Measurements from ENCODE around the gene CHAMP1.

The CHAMP1 gene, protein sequence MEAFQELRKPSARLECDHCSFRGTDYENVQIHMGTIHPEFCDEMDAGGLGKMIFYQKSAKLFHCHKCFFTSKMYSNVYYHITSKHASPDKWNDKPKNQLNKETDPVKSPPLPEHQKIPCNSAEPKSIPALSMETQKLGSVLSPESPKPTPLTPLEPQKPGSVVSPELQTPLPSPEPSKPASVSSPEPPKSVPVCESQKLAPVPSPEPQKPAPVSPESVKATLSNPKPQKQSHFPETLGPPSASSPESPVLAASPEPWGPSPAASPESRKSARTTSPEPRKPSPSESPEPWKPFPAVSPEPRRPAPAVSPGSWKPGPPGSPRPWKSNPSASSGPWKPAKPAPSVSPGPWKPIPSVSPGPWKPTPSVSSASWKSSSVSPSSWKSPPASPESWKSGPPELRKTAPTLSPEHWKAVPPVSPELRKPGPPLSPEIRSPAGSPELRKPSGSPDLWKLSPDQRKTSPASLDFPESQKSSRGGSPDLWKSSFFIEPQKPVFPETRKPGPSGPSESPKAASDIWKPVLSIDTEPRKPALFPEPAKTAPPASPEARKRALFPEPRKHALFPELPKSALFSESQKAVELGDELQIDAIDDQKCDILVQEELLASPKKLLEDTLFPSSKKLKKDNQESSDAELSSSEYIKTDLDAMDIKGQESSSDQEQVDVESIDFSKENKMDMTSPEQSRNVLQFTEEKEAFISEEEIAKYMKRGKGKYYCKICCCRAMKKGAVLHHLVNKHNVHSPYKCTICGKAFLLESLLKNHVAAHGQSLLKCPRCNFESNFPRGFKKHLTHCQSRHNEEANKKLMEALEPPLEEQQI
- long read RNA-seq, donor 1, full-length matches to known transcripts: 18 of 18 reads
- long read RNA-seq, donor 1, partial matches to known transcripts: 0 of 18 reads
- long read RNA-seq, donor 1, other reads (novel, unspliced or antisense): 0 of 18 reads
- long read RNA-seq, donor 2, full-length matches to known transcripts: 20 of 20 reads
- long read RNA-seq, donor 2, partial matches to known transcripts: 0 of 20 reads
- long read RNA-seq, donor 2, other reads (novel, unspliced or antisense): 0 of 20 reads
- long read RNA-seq, donor 3, full-length matches to known transcripts: 25 of 25 reads
- long read RNA-seq, donor 3, partial matches to known transcripts: 0 of 25 reads
- long read RNA-seq, donor 3, other reads (novel, unspliced or antisense): 0 of 25 reads
- long read RNA-seq, donor 4, full-length matches to known transcripts: 40 of 40 reads
- long read RNA-seq, donor 4, partial matches to known transcripts: 0 of 40 reads
- long read RNA-seq, donor 4, other reads (novel, unspliced or antisense): 0 of 40 reads
- long read RNA-seq, donor 5, full-length matches to known transcripts: 36 of 36 reads
- long read RNA-seq, donor 5, partial matches to known transcripts: 0 of 36 reads
- long read RNA-seq, donor 5, other reads (novel, unspliced or antisense): 0 of 36 reads
- long read RNA-seq, donor 6, full-length matches to known transcripts: 31 of 31 reads
- long read RNA-seq, donor 6, partial matches to known transcripts: 0 of 31 reads
- long read RNA-seq, donor 6, other reads (novel, unspliced or antisense): 0 of 31 reads
- long read RNA-seq, donor 7: 0 reads
- long read RNA-seq, donor 8, full-length matches to known transcripts: 31 of 31 reads
- long read RNA-seq, donor 8, partial matches to known transcripts: 0 of 31 reads
- long read RNA-seq, donor 8, other reads (novel, unspliced or antisense): 0 of 31 reads

DNA sequence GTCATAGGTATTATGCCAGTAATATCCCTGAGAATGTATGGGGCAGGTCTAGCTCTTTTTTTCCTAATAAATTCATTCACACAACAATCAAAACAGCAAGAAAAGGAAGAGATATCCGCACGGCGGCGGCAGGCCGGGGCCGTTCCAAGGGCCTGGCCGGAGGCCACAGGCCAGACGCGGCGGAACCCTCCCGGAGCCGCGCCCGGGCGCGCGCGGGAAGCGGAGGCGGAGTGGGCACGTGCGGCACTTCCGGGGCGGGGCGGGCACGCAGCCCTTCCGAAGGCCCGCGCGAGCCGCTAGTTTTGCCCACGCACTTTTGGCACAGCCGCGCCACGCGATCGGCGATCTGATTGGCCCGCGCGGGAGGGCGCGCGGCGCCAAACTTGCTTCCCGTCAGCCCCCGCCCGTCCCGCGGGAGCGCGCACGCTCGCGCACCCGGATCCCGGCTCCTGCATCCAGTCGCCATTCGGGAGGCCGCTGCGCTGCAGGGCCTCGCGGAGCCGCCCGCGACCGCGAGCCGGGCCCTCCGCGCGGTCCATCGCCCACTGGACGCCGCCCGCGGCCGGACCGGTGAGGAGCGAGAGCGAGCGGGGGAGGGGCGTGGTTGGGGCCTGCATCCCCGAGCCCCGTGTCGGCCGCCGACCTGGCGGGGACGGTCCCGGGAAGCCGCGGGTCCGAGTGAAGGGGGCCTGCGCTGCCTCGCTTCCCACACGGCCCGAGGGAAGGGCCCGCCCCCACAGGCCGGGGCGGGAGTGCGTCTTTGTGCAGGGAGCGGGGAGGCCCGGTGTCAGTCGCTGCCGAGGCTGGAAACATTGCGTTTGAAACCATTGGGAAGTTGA is at the start of gene CHAMP1:
Gene CHAMP1, plus strand, starts transcription at position 430 of the 839 bp plus-strand sequence. CDS start 9,340 bp downstream, outside the sequence.
- peak; percentile 97 for DNase-seq

DNA sequence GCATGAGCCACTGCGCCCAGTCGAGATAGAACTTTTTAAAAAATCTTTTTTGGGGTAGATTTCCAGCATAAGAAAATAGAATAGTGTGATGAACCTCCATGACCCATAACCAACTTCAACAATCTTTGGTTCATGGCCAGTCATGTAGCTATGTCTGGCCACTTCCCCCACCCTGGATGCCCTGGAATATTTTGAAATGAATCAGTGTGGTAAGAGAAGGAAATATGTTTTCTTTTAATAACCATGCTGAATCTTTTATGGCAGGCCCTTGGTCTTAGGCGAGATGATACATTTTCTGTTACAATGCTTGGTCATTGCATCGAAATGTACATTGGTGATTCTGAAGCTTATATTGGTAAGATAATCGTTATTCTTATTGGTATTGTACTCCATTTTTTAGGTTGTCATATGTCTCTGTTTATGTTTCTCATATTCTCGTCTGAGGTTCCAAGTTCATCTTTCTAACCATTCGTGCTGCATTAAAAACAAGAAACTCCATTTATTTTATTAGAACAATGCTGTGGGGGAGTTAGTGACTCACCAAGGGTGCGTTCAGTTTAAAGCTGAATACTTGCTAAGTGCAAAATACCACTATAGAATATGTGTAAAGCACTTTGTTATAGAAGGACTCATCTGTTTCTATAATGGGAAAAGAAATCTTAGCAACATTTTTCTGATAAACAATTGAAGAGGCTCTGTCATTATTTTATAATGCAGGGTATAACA is 49.3 kb upstream of the CHAMP1 start:
- no peak for DNase-seq

DNA sequence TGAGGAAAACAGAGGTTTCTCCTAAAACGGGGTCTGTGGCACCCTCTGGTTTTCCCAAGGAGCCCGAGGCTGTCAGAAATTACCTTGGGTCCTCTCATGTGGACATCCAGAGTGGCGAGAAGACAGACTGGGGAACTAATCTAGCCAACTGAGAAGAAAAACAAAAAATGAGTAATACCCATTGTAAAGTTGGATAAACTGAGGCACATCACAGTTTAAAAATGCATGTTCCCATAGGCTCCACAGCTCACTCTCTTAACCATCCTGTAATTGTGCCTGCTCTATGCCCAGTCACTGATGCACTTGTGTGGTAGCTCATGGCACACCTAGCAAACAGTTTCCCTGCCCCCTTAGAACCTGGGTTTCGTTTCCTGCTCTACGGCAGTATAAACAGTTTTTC is 48.1 kb upstream of the CHAMP1 start:
- DNase-seq: no peak

DNA sequence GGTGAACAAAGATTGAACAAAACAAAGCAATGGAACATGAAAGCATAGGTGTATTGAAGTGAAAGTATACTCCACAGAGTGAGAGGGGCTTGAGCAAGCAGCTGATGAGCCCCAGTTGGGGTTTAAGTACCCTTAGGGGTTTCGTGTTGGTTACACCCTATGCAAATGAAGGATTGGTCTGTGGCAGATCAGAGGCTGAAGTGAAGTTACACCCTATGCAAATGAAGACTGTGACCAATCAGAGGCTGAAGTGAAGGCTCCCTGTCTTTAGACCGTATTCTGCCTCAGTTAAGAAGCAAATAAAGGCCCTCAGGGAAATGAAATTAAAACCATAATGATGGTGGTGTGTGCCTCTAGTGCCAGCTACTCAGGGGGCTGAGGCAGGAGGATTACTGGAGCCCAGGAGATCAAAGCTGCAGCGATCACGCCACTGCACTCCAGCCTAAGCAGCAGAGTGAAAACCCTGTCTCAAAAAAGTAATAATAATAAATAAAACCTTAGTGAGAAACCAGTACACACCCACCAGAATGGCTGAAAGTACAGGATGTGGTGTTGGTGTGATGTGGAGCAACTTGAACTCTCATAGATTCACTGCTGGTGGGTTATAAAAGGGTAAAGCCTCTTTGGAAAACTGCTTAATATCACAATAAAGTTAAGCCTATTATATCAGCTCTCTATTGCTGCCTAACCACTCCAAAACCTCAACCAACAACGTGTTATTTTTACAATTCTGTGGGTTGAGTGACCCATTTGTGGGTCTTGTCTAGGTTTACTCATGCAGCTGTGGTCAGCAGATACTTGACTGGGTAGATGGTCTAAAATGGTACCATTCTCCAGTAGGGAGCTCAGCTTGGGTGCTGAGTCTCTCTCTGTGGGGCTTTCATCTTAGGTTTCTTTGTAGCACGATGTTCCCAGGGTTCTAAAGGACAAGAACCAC is 45.7 kb upstream of the CHAMP1 start:
- no peak for DNase-seq

DNA sequence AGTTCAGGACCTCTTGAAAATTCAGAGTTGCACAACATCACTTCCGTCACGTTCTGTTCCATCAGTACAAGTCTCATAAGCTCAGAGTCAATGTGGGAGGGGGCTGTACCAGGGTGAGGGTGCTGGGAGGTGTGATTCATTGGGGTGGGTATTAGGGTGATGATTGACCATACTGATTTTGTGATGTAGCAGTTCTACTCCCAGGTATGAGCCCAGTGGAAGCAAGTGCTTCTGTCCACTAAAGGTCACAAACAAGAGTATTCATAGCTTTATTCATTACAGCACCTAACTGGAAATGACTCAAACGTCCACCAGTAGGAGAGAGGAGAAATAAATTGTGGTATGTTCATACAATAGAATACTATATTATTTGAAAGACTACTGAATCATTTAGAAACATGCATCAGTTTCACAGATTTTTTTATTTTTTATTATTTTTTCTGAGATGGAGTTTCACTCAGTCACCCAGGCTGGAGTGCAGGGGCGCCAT is 45.0 kb upstream of the CHAMP1 start:
- DNase-seq: no peak

DNA sequence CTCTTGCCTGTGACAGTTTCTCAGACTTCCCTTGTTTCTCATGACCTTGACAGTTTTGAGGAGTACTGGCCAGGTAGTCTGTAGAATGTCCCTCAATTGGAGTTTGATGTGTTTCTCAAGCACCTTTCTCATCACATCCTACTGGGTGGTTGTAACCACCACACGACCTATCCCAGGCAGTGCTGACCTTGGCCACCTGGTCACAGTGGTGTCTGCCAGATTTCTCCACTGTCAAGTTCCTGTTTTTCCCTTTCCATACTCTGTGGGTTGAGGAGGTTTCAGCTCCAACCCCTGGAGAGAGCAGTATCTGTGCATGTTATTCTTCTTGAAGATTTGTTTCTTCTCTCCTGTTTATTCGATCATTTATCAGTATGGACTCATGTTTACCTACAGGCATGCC is 41.3 kb upstream of the CHAMP1 start:
- no peak for DNase-seq

DNA sequence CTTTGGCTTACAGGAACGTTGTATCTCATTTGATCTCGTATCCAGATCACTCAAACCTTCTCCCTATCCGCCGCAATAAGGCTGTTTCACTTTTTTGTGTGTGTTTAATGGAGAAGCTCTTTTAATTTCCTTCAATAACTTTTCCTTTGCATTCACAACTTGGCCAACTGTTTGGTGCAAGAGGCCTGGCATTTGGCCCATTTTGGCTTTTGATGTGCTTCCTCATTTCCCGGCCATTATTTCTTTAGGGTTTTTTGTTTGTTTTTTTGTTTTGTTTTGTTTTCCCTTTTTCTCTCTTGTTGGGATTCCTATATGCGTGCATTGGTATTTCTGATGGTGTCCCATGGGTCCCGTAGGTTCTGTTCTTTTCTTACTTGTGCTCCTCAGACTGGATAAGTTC is 39.0 kb upstream of the CHAMP1 start:
- no peak for DNase-seq

DNA sequence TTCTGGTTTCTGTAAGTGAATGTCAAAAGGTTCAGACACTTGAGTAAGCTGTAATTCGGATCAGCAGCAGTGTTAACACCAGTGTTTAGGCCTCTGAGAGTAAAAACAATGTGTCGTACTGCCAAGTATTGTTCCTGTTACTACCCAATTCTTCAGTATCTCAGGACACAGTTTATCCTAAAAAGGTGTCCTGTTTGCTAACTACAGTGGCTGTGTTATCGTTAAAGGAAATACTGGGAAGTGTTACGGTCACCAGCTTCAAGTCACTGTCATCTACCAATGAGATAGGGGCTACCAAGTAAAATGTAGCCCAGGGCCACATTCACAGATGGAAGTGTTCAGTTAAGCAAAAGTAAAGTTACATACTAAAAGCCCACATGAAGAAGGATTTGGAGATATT is 35.2 kb upstream of the CHAMP1 start:
- DNase-seq: no peak

DNA sequence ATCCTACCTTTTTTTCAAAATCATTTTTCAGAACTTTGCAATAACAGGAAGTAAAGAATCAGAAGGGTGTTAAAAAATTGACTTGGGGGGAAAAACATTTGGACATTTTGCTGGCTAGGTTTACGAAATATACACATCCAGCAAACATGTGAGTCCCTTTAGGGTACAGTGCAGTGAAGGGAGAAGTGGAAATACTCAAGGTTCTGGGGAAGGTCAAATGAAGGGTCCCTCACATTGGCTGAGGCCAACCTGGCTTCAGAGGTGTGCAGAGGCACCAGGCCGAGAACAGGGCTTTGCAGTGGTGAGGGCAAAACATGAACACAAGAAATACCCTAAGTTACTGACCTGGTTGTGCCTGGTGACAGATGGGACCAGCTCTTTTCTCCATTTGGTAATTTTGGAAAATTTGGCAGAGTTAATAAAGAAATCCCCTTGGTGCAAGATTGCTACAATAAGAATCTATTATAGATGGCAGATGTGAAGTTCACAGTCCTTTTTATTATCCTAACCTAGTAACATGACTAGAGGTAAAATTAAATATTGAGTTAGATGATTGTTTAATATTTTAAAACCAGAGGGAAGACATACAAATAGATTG is 34.4 kb upstream of the CHAMP1 start:
- DNase-seq: no peak

DNA sequence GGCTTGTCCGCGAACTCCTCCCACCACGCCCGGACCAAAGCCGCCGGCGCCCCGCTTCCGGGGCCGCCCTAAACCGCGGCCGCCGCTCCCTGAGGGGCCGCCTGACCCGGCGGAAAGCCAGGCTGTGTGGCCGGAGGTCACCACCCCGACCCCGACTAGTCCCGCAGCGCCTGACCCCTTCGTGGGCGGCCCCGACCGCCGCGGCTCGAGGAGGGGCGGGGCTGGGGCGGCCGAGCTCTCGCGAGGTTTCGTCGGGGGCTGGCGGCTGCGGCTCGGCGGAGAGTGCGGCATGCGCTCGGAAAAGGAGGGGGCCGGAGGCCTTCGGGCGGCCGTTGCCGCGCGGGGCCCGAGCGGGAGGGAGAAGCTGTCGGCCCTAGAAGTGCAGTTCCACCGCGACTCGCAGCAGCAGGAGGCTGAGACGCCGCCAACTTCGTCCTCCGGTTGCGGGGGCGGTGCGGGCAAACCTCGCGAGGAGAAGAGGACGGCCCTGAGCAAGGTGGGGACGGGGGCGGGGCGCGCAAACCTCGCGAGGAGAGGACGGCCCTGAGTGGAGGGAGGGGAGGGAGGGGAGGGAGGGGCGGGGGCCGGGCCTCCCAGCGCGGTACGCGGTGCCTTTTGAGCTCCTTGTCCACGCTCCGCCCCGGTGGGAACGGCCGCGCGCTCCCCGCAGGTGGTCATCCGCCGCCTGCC is 32.8 kb upstream of the CHAMP1 start, which contains the start of gene UPF3A:
Gene UPF3A, plus strand, starts transcription at position 251 of the 690 bp plus-strand sequence. Its CDS starts 39 bp downstream, at position 290.
- DNase-seq: peak; percentile 100

DNA sequence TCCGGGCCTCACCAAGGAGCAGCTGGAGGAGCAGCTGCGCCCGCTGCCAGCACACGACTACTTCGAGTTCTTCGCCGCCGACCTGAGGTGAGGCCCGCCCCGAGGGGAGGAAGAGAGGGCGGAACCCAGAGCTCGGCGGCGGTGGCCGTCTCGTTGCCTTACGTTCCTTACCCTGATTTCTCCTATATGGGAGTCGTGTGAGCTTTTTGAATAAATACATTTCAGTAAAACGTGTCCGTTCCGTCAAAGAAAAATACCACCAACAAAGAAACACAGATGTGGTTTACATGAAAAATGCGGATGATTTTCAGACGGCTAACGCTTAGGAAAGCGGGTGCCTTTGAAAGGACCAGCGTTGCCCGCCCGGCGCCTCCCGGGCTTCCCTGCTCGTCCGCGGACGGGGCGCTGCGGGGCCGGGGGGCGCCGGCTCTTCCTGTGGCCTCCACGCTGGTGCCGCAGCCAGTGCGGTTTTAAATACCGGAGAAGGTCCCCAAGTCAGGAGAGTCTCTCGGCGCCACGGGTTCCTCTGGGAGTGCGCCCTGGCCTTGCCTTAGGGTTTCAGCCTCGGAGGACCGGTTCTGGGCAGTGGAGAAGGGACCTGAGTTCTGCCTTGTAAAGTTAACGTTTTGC is 32.1 kb upstream of the CHAMP1 start:
- peak; percentile 96 for DNase-seq

DNA sequence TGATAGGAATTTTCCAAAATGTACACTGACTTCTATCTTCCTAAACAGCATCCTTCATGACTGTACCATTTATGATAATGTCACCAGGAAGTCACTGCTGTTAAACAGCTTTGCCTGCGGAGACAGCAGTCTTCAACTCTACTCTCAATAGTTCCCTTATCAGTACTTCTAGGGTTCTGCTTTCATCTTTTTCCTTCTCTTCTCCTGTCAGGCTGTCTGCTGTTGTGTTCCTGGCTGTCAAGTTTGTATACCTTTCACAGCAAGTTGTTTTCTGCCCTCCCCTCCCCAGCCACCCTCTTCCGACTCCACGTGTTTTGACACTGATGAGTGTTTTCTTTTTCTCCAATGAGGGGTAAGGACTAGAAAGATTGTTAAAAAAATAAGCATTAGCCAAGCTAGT is 30.7 kb upstream of the CHAMP1 start:
- no peak for DNase-seq

DNA sequence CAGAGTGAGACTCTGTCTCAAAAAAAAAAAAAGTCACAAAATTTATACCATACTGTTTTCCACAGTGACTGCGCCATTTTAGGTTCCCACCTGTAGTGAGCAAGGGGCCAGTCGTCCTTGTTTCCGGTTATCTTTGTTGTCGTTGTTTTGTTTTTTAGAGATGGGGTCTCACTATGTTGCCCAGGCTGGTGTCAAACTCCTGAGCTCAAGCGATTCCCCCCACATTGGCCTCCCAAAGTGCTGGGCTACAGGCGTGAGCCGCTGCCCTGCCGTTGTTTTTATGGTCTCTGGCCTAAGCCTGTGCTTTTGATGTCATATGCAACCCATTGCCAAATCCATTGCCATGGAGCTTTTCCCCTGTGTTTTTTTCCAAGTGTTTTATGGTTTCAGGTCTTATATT is 29.6 kb upstream of the CHAMP1 start:
- no peak for DNase-seq

DNA sequence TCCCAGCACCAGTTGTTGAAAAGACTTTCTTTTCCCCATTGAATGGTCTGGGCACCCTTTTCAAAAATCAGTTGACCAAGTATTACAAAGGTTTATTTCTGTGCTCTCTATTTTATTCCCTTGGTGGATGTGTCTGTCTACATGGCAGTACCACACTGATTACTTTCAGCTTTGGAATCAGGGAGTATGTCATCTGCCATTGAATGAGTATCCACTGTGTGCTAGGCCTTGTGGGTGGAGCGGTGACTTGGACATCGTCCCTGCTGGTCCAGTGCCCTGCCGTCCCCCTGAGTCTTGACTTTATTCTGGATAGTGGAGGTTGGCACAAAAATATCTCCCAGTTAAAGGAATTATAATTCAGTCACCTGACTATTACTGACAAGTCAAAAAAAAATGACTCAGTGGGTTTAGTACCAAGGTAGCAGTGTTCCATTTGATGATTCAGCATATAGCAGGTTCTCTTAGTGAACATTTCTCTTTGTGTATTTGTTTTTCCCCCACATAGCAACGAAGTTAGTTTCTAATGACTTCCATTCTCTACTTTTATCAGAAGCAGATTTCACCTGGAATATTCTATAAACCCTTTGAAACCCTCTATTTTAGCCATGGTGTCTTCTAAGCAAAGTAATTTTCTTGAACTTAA is 29.0 kb upstream of the CHAMP1 start:
- DNase-seq: no peak

DNA sequence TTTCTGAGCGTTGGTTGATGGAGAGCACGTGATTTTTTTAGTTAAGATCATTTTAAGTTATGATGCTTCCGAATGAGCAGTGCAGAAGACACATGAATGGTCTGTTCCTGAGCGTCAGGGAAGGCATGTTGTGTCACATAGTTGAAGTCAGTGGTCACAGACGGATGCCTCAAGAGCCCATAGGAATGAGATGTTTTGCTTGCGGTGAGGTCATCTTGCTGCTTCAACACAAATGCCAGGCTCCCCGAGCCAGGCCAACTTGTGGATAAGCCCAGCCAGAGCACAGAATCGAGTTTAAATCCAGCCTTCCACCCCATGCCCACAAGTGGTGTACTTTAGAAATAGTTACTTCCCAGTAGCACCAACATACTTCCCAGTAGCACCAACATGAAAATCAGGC is 27.5 kb upstream of the CHAMP1 start:
- DNase-seq: no peak

DNA sequence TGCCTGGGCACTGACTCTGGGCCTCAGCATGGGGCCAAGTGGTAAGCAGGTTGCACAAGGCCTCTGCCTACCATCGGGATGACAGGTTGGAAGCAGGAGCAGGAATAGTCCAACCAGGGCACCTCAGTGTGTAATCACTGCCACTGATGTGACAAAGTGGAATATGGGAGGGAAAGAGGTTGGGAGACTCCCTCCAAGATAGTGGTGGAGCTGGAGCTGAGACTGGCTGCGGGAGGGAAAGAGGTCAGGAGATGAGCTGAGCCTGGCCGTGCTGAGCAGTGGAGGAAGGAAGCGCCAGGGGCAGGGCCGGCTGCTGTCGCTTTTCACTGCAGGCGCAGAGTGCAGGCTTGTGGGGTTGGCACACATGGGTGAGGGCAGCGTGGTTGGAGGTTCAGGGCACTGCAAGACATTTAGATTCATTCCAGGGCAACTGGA is 26.1 kb upstream of the CHAMP1 start:
- DNase-seq: no peak
